GM19467 (cell line): ENCODE results near the gene KCNAB2.

ENCODE experiments used
- ATAC-seq: cut with Tn5 transposase; IDR thresholded peaks from one replicate; pipeline ENCODE4 v1.9.1; 2021; ENCODE audit warnings: mild to moderate bottlenecking, moderate library complexity; ENCODE audit not compliant: unreplicated experiment

The KCNAB2 gene

GRCh38 chr1:6124746-6125365, 79.2 kb downstream of the KCNAB2 start:
- ATAC-seq = no peak

GRCh38 chr1:6125366-6125765, 79.7 kb downstream of the KCNAB2 start:
- no peak for ATAC-seq

DNA sequence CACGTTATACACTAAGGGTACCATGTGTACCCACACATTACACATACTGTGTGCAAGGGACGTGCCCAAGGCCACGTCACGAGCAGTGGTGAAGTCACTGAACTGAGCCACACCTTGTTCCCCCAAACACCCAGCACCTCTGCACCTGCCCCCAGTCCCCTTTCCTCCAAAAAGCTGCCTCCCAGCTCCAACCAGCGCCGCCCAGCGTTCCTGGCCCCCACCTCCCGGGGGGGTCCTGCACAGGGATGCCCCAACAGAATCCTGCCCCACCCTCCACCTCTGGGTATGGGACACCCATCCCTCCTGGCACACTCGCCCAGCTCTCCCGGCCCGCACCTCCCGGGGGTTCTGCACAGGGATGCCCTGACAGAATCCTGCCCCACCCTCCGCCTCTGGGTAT, 80.3 kb downstream of the KCNAB2 start:
- no peak for ATAC-seq

GRCh38 chr1:6126521-6127067, 80.9 kb downstream of the KCNAB2 start:
- no peak for ATAC-seq

- no peak for ATAC-seq
Observed at GRCh38 chr1:6127587-6128163, 82.0 kb downstream of the KCNAB2 start.

DNA sequence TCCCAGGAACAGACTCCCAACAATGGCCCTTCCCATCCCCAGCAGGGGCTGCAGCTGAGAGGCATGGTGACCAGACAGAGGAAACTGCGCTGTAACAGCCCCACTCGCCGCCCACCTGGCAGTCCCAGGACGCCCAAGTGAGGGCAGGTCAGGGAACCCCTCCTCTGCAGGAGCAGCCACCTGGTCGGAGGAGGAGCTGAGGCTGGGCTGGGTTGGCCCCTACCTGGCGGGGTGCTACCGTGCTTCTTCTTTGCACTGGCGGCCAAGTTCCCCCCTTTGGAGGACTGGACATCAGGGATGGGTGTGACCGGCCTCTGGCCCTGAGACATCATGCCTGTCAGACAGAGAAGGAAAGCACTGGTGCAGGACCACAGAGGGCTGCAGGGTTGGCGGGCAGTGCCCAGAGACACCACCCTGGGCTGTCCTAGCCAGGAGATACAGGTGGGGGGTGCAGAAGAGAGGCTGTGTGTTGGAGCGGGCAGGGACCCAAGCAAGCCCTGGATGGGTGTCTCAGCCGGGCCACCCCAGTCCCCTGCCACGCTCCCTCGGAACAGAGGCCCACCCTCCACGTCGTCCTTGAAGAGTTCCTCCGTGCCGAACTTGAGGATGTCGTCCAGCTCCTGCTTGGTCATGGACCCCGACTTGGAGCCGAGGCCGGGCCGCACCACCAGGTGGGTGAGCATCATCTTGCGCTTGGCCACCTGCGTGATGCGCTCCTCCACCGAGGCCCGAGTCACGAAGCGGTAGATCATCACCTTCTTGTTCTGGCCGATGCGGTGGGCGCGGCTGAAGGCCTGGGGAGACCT, 82.8 kb downstream of the KCNAB2 start:
- no peak for ATAC-seq

GRCh38 chr1:6129313-6129712, 83.6 kb downstream of the KCNAB2 start:
- ATAC-seq = no peak

GRCh38 chr1:6130036-6130435, 84.3 kb downstream of the KCNAB2 start:
- ATAC-seq = no peak

GRCh38 chr1:6130596-6130995, 84.9 kb downstream of the KCNAB2 start:
- no peak for ATAC-seq

- no peak for ATAC-seq
Observed at GRCh38 chr1:6131561-6131960, 85.9 kb downstream of the KCNAB2 start.

DNA sequence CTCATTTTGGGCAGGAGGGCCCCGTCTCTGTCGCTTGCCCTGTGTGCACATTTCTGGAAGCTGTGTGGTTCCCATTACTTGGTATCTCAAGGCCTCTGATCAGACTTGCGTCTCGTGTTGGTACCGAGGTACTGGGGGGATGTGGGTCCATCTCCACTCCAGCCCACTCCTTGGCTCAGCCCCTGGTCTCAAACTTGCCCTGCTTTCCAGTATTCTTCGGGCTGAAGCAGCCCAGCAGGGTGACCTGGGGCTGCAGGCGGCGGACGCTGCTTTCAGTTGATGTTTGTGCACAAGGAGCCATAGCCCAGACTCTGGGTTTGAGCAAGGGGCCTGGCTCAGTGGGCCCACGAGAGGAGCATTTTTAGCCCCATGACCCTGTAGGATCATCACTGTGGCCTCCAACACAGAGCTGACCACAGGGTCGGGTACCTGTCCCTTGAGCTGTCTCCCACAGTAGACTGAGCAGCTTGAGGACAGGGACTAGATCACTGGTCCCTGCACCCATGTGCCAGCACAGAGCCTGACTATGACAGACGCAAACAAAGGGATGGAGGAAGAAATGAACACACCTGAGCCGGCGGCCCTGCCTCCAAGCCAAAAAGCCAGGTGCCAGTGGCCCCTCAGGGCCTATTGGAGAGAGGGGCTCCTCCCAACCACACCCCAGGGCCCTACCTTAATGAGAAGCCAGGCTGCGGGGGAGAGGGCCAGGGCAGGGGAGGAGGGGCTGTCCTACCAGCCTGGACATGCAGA, 87.6 kb downstream of the KCNAB2 start:
- ATAC-seq = no peak

GRCh38 chr1:6134206-6134605, 88.5 kb downstream of the KCNAB2 start:
- ATAC-seq = no peak

DNA sequence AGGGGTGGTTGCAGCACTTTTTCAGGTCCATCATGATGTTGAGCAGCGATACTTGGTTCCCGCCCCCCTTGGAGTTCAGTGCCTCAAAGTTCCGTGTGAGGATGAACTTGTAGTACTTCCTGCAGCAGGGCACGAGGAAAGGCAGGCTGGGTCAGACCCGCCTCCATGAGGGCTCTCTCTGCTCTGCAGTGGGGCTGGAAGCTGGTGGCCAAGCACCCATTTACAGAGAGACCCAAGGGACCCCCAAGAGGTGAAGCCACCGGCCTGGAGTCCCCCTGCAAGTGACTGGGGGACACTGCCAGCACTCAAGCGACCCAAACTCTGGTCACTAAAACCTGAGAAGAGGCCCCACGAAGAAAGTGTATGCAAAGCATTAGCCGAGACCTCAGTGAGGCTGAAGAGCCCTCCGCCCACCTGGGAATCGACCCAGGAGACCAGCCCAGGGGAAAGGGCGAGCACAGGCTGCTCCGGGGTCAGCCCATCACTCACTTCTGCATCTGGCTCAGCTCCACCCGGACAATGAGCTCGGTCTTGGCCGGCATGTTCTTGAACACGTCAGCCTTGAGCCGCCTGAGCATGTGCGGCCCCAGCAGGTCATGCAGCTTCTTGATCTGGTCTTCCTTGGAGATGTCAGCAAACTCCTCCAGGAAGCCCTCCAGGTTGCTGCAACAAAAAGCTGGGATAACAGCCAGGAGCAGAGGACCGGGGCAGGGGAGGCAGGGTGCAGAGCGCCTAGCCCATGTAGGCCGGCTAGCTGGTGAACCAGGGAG, 89.2 kb downstream of the KCNAB2 start:
- ATAC-seq = no peak

DNA sequence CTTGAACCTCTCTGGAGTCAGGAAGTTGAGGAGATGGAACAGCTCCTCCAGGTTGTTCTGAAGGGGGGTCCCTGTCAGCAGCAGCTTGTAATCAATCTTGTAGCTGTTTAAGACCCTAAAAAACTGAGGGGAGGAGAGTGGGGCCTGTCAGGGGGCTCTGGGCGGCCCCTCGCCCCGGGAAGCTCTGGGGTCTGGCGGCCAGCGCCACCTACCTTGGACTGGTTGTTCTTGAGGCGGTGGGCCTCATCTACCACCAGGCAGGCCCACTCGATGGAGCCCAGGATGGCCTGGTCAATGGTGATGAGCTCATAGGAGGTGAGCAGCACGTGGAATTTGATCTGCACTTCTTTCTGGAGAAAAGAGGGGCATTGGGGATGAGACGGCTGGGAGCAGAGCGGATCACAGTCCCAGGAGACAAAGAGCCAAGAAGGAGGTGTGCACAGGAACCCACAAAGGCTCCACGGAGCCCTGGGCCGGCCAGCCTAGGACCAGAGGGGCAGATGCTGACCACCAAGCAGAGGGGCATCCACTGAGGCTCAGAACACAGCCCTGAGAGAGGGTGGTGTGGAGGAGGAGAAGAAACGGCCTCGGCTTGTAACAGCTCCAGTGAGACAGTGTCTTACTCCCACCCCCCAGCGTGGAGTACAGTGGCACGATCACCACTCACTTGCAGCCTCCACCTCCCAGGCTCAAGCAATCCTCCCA, 91.0 kb downstream of the KCNAB2 start:
- ATAC-seq = no peak

GRCh38 chr1:6137758-6138157, 92.1 kb downstream of the KCNAB2 start:
- ATAC-seq = no peak

- no peak for ATAC-seq
Observed at GRCh38 chr1:6140413-6140812, 94.7 kb downstream of the KCNAB2 start.

DNA sequence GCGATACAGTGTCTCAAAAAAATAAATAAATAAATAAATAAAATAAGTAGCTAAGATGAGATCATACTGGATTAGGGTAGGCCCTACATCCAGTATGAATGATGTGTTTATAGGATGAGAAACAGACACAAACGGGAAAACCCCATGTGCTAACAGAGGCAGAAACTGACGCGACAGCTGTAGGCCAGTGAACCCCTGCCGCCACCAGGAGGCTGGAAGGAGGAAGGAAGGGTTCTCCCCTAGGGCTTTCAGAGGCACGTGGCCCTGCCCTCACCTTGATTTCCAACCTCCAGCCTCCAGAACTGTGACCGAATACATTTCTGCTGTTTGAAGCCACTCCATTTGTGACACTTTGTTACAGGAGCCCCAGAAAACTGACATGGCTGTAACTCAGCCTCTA, 95.9 kb downstream of the KCNAB2 start:
- no peak for ATAC-seq

DNA sequence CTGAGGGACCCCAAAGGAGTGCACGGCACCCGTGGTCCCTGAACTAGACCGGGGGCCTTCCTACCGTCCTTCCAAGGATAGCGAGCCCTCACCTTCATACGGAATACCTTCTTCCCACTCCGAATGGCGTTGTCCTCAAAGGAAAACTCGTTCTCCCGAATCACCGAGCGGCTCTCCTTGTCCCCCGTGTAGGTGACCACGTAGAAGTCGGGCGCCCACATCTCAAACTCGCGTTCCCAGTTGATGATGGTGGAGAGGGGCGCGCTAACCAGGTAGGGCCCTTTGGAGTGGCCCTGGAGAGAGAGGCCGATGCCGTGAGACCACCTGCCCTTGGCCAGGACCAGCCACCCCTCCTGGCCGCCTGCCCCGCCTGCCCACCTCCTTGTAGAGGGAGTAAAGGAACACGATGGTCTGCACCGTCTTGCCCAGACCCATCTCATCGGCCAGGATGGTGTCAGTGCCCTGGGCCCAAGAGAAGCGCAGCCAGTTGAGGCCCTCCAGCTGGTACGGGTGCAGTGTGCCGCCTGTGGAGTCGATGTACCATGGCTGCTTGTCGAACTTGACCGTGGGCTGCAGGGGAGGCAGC, 96.4 kb downstream of the KCNAB2 start:
- no peak for ATAC-seq

GRCh38 chr1:6142734-6143133, 97.0 kb downstream of the KCNAB2 start:
- no peak for ATAC-seq

DNA sequence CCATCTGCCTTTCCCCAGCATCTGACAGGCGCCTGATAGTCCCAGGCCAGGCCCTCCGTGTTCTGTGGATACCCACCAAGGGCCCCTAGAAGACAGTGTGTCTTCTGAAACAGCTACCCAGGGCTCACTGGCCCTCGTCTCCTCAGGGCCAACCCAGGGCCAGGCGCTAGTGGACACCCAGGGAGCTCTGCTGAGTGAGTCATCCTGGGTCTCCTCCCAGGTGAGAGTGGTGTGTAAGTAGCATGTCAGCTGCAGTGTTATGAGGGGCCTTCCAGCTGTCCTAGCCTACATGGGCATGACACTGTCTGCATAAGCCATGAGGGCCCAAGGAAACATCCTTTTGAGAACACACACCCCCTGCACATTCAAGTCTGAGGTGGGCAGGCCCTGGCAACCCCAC, 97.7 kb downstream of the KCNAB2 start:
- ATAC-seq = no peak
